Measurements from ENCODE around the gene SNAP47.

SNAP47 gene

DNA sequence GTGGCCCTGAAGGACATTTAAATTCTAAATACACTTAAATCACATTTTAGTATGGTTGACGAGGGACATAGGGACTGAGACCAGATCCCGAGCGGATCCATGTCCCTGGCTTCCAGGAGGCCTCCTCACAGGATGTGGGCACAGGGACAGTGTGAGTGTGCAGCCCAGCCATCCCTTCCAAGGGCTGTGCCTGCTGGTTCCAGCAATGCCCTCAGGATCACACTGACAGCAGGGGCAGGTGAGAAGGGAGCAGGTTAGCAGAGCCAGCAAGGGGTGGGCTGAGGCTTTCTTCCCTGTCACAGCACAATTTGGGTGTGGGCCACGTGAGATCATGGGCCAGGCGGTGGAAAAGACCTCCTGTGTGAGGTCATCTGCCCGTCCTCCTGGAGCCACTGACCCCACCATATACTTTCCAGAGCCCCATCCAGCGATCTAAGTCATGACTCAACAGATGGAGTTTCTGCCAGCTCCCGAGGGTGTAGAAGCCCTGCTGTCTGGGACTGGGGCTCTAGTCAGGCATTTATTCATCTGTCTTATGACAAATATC is 43.2 kb downstream of the SNAP47 start:
- DNase-seq (ENCODE audit: low read depth) = no peak
- no peak overlapping the region for H3K4me3 ChIP-seq (ENCODE audit: low read length)
- TF ChIP-seq, protein P1, sequence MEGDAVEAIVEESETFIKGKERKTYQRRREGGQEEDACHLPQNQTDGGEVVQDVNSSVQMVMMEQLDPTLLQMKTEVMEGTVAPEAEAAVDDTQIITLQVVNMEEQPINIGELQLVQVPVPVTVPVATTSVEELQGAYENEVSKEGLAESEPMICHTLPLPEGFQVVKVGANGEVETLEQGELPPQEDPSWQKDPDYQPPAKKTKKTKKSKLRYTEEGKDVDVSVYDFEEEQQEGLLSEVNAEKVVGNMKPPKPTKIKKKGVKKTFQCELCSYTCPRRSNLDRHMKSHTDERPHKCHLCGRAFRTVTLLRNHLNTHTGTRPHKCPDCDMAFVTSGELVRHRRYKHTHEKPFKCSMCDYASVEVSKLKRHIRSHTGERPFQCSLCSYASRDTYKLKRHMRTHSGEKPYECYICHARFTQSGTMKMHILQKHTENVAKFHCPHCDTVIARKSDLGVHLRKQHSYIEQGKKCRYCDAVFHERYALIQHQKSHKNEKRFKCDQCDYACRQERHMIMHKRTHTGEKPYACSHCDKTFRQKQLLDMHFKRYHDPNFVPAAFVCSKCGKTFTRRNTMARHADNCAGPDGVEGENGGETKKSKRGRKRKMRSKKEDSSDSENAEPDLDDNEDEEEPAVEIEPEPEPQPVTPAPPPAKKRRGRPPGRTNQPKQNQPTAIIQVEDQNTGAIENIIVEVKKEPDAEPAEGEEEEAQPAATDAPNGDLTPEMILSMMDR (conservative IDR thresholded peaks at IDR 0.05; ENCODE audit: low read depth, low read length) = no peak

DNA sequence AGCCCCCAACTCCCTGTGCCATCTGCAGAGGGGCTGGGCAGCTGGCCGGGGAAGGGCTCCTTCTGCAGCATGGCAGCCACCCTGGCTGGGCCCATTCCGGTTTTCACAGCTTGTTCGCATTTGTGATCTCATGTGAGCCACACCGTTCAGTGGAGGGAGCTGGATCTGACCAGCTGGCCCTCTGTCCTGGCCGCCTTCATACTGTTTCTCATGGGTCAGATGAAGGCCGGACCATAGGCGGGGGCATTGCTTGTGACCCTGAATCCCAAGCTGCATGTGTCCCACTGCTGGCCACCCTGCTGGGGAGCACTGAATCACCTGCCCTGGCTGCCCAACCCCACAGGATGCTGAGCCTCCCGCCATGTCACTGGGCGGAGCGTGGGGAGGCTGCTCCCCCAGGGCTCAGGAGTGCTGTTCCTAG is 43.8 kb downstream of the SNAP47 start:
- TF ChIP-seq, protein P1 (conservative IDR thresholded peaks at IDR 0.05; ENCODE audit: low read depth, low read length) = no peak
- no peak overlapping the region for H3K4me3 ChIP-seq (ENCODE audit: low read length)
- DNase-seq (ENCODE audit: low read depth) = no peak

DNA sequence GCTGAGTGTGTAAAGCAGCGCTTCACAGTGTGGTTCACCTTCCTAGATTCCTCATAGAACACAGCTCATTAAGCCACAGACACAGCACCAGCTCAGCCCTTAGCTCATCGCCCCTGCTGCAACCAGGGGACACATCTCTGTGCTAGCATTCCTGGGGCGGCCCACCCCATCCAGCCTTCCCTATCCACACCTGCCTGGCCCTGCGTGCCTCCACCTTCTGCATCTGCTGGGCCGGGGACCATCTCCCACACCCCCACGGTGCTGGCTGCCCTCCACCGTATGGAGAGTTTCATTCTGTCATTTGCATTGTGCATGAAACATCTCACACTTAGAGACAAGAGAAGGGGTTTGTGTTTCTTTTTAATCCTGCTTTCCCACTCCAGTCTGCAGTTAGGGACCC is 44.5 kb downstream of the SNAP47 start:
- H3K4me3 ChIP-seq (ENCODE audit: low read length) = no peak overlapping the region
- no peak for DNase-seq (ENCODE audit: low read depth)
- TF ChIP-seq, protein P1 (conservative IDR thresholded peaks at IDR 0.05; ENCODE audit: low read depth, low read length) = no peak

DNA sequence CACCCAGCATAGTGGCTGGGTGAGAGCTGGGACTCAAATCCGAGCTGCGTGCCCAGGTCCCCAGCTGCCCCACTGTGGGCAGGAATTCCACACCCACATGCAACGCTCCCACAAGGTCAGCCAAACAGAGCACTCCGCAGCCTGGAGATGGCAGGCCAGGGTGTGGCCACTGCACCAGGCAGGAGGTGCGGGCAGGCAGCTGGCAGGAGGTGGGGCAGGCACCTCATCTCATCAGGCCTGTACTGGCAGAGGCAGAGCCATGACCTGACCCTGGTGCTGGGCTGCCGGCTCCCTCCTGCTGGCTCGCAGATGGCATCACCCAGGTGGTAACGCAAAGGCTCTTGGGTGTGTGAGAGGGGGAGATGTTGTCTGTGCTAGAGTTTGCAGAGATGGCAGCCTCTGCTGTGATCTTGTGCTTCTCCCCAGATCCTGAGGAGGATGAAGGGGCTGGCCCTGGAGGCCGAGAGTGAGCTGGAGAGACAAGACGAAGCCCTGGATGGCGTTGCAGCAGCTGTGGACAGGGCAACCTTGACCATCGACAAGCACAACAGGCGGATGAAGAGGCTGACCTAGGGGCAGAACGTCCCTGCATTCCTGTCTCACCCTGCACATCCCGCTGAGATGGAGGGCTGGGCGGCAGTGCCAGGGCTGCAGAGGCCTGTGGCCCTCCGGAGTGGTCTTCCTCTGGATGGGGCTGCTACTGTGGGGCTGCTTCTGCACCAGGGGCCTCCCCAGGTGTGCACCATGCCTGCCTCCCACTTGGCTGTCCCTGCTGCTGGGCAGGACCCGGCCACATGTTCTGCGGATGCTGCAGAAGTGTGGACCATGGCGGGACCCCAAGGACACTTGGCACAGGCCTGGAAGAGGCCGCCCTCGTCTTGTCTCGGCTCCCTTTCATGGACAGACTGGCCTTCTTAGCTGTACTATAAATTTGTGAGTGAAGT is 45.1 kb downstream of the SNAP47 start:
- no peak overlapping the region for H3K4me3 ChIP-seq (ENCODE audit: low read length)
- TF ChIP-seq, protein P1 (conservative IDR thresholded peaks at IDR 0.05; ENCODE audit: low read depth, low read length) = no peak
- no peak for DNase-seq (ENCODE audit: low read depth)

DNA sequence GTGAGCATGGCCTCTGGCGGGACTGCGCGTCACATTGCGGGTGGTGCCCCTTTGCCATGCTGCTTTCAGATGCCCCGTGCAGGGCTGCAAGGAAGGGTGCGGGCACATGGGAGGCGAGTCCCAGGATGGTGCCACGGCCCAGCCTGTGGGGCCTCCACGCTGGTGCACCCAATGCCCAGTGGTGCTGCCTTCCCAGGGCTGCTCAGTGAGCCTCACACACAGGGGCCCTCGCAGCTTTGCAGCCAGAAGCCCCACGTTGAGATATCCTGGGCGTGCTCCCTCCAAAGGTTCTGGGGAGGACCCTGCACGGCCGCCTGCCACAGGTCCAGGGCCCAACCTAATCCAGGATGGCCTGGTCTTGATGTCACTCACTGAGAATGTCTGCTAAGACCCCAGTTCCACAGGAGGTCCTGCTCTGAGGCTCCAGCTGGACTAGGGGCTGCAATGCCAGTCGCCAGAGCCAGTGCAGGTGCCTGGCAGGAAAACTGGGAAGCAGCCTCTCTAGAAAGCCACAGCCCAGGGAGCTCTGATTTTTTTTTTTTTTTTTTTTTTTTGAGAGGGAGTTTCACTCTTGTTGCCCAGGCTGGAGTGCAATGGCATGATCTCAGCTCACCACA is 46.2 kb downstream of the SNAP47 start:
- H3K4me3 ChIP-seq (ENCODE audit: low read length) = no peak overlapping the region
- DNase-seq (ENCODE audit: low read depth) = no peak
- TF ChIP-seq, protein P1 (conservative IDR thresholded peaks at IDR 0.05; ENCODE audit: low read depth, low read length) = no peak

DNA sequence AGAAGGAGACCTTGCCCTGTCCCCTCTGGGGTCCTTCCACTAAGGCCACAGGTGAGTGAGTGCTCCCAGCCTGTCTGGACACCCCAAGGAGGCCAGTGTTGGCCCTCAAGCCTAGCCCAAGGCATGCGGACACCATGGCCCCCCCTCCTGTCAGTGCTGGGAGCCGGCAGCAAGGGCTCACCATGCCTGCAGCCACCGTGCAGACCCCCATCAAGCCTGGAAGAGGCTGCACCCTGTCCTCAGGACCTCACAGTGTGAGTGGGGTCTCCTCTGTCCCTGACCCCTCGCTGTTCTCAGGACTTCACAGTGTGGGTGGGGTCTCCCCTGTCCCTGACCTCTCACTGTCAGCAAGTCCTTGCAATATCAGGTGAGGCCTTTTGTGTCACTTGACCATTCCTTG is 47.0 kb downstream of the SNAP47 start:
- DNase-seq (ENCODE audit: low read depth) = no peak
- TF ChIP-seq, protein P1 (conservative IDR thresholded peaks at IDR 0.05; ENCODE audit: low read depth, low read length) = no peak
- H3K4me3 ChIP-seq (ENCODE audit: low read length) = no peak overlapping the region
